ENCODE measurements around the gene LRP1-AS.

DNA sequence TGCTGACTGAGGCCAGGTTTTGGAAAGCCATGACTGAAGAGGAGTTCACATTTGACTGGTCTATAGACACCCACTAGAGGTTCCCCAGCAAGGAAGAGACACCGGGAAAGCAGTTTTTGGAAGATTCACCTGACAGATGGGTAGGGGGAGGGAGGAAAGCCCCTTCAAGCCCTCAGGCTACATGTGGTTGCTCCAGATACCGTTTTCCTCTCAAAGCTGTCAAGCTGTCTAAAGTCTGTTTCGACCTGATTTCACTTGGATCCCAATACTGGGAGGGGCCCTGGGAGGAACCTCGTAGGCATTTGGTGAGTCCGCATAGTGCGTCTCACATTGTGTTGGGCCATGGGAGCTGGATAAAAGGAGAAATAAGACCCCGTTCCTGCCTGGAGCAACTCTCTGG lies 20.9 kb downstream of the LRP1-AS start:
- TF ChIP-seq, protein P1, sequence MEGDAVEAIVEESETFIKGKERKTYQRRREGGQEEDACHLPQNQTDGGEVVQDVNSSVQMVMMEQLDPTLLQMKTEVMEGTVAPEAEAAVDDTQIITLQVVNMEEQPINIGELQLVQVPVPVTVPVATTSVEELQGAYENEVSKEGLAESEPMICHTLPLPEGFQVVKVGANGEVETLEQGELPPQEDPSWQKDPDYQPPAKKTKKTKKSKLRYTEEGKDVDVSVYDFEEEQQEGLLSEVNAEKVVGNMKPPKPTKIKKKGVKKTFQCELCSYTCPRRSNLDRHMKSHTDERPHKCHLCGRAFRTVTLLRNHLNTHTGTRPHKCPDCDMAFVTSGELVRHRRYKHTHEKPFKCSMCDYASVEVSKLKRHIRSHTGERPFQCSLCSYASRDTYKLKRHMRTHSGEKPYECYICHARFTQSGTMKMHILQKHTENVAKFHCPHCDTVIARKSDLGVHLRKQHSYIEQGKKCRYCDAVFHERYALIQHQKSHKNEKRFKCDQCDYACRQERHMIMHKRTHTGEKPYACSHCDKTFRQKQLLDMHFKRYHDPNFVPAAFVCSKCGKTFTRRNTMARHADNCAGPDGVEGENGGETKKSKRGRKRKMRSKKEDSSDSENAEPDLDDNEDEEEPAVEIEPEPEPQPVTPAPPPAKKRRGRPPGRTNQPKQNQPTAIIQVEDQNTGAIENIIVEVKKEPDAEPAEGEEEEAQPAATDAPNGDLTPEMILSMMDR (IDR thresholded peaks at IDR 0.05), result no peak
- TF ChIP-seq POLR2A (IDR thresholded peaks at IDR 0.05) (no peak), EP300 (IDR thresholded peaks at IDR 0.05) (no peak)

Measured in tibial nerve (tissue), 4 donors.